Measurements from ENCODE around the gene PLA2G1B. TPM values are rescaled to one million over a fixed set of nuclear protein-coding genes. Genes with fewer than 3 reads are reported as not detected.
A peak's percentile ranks its signal among the peaks of the same experiment; 100 is the strongest.

Gene PLA2G1B
- total RNA-seq, 4 donors from 2014 or later, result not detected

GRCh38 chr12:120363274-120363855 lies 35.8 kb upstream of the PLA2G1B start:
- no peak overlapping the region for H3K4me3 ChIP-seq
- no peaks in the 10 kb centered on the region for H3K9me3 ChIP-seq
- DNase-seq, result no peak
- H3K4me1 ChIP-seq, result peaks cover 0 to 54% (median 4%) of the 10 kb centered on the region in 4 donors
- TF ChIP-seq CTCF (IDR thresholded peaks at IDR 0.05) (no peak), POLR2A (IDR thresholded peaks at IDR 0.05) (no peak)
- H3K27me3 ChIP-seq, result peaks cover 0 to under 1% of the 10 kb centered on the region in 2 donors
- no peaks in the 10 kb centered on the region for H3K36me3 ChIP-seq
- peak overlapping the region in 2 of 4 donors; percentile 53 to 64 for H3K27ac ChIP-seq

- H3K4me1 ChIP-seq, result peaks cover 0 to 47% (median 0%) of the 10 kb centered on the region in 4 donors
- H3K36me3 ChIP-seq, result no peaks in the 10 kb centered on the region
- H3K27ac ChIP-seq, result peak overlapping the region in 2 of 4 donors; percentile 53 to 64
- no peaks in the 10 kb centered on the region for H3K27me3 ChIP-seq
- peak in 2 of 3 donors; percentile 65 to 70 for DNase-seq
- TF ChIP-seq CTCF (IDR thresholded peaks at IDR 0.05) (no peak), POLR2A (IDR thresholded peaks at IDR 0.05) (no peak)
- no peak overlapping the region for H3K4me3 ChIP-seq
- H3K9me3 ChIP-seq, result no peaks in the 10 kb centered on the region
These were observed 35.1 kb upstream of the PLA2G1B start for GRCh38 chr12:120362516-120363273.

- TF ChIP-seq POLR2A (IDR thresholded peaks at IDR 0.05) (no peak), CTCF (IDR thresholded peaks at IDR 0.05) (no peak)
- peak in 2 of 3 donors; percentile 50 to 64 for DNase-seq
- Histone ChIP-seq H3K36me3 (no peaks in the 10 kb centered on the region), H3K4me1 (peaks cover 0 to 44% (median under 1%) of the 10 kb centered on the region in 4 donors), H3K27ac (peak overlapping the region in 3 of 4 donors; percentile 7 to 53 (median 27)), H3K4me3 (peak overlapping the region; percentile 11 to 44 (median 23)), H3K9me3 (no peaks in the 10 kb centered on the region), H3K27me3 (no peaks in the 10 kb centered on the region)
These were observed 34.1 kb upstream of the PLA2G1B start for GRCh38 chr12:120361506-120362208.

- H3K36me3 ChIP-seq, result no peaks in the 10 kb centered on the region
- no peak overlapping the region for H3K4me3 ChIP-seq
- H3K9me3 ChIP-seq, result no peaks in the 10 kb centered on the region
- H3K27ac ChIP-seq, result no peak overlapping the region
- TF ChIP-seq CTCF (IDR thresholded peaks at IDR 0.05) (no peak), POLR2A (IDR thresholded peaks at IDR 0.05) (no peak)
- H3K27me3 ChIP-seq, result no peaks in the 10 kb centered on the region
- H3K4me1 ChIP-seq, result peaks cover 0 to 22% (median 2%) of the 10 kb centered on the region in 4 donors
- no peak for DNase-seq
These were observed 31.5 kb upstream of the PLA2G1B start for GRCh38 chr12:120359128-120359527.

- H3K4me3 ChIP-seq, result no peak overlapping the region
These were observed 31.0 kb upstream of the PLA2G1B start for GRCh38 chr12:120358412-120359100.

More at GRCh38 chr12:120358412-120359100, 31.0 kb upstream of the PLA2G1B start:
- H3K9me3 ChIP-seq, result no peaks in the 10 kb centered on the region
- no peaks in the 10 kb centered on the region for H3K27me3 ChIP-seq
- peaks cover 0 to 22% (median 2%) of the 10 kb centered on the region in 4 donors for H3K4me1 ChIP-seq
- H3K27ac ChIP-seq, result no peak overlapping the region
- no peaks in the 10 kb centered on the region for H3K36me3 ChIP-seq
- no peak for TF ChIP-seq POLR2A (IDR thresholded peaks at IDR 0.05)
- DNase-seq, result no peak

Measured in Peyer's patch (tissue), 4 donors.